ENCODE data around the gene DCAF10. TPM values are rescaled to one million over a fixed set of nuclear protein-coding genes. Genes with fewer than 3 reads are reported as not detected.

Gene DCAF10
- total and polyA plus RNA-seq, 10 of the 15 experiments (the other 5 are each of a cell fraction or from before 2014, with no cell fraction given): 3.9 to 21.7 (median 9.8) TPM

- TF ChIP-seq ESRRA (IDR thresholded peaks at IDR 0.05; ENCODE audit: low read length): no peak
- TF ChIP-seq, protein P1, sequence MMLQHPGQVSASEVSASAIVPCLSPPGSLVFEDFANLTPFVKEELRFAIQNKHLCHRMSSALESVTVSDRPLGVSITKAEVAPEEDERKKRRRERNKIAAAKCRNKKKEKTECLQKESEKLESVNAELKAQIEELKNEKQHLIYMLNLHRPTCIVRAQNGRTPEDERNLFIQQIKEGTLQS (IDR thresholded peaks at IDR 0.05; ENCODE audit: borderline replicate concordance, extremely low read depth, low read depth, low read length): no peak
Measured at GRCh38 chr9:37778534-37778933, 22.1 kb upstream of the DCAF10 start (continued).

- TF ChIP-seq RCOR1 (conservative IDR thresholded peaks at IDR 0.05; ENCODE audit: low read depth, low read length) (no peak), SREBF1 (IDR thresholded peaks at IDR 0.05; ENCODE audit: low read length) (no peak), MEF2B (IDR thresholded peaks at IDR 0.05; ENCODE audit: partially characterized antibody, poor library complexity, severe bottlenecking) (no peak), CEBPZ (IDR thresholded peaks at IDR 0.05; ENCODE audit: low read depth, low read length) (no peak), NR2C1 (IDR thresholded peaks at IDR 0.05) (no peak), ZZZ3 (IDR thresholded peaks at IDR 0.05; ENCODE audit: control insufficient read depth, insufficient read length, low read depth) (no peak), TCF7 (IDR thresholded peaks at IDR 0.05; ENCODE audit: borderline replicate concordance) (no peak), ATF2 (IDR thresholded peaks at IDR 0.05; ENCODE audit: low read length) (no peak)
- TF ChIP-seq, protein P2, sequence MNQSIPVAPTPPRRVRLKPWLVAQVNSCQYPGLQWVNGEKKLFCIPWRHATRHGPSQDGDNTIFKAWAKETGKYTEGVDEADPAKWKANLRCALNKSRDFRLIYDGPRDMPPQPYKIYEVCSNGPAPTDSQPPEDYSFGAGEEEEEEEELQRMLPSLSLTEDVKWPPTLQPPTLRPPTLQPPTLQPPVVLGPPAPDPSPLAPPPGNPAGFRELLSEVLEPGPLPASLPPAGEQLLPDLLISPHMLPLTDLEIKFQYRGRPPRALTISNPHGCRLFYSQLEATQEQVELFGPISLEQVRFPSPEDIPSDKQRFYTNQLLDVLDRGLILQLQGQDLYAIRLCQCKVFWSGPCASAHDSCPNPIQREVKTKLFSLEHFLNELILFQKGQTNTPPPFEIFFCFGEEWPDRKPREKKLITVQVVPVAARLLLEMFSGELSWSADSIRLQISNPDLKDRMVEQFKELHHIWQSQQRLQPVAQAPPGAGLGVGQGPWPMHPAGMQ (IDR thresholded peaks at IDR 0.05; ENCODE audit: borderline replicate concordance): no peak
- RAD21 ChIA-PET (ENCODE audit: unreplicated experiment): interaction anchor here (0.8 to 2.7 kb wide), 6 partner anchors 14 to 209 kb away, joined by 3 to 11 read pairs (median 3); partner anchors contain the start of genes DCAF10 and SLC25A51
- POLR2A ChIA-PET: interaction anchor here (0.6 to 2.4 kb wide), 5 partner anchors 9 to 53 kb away, joined by 3 to 10 read pairs (median 7); partner anchors contain the start of gene DCAF10
- WGBS (ENCODE audit: insufficient coverage, insufficient replicate concordance, low lambda C conversion rate, missing lambda C conversion rate): 0% methylated on average over 6 of the region's 6 CpGs
- in situ Hi-C loops (cut with MboI): no loop called here
- peak overlapping the region; percentile 77 for H3K4me3 ChIP-seq
- H4K20me1 ChIP-seq (ENCODE audit: control insufficient read depth, insufficient read depth): no peaks in the 10 kb centered on the region
- no peaks in the 10 kb centered on the region for H3K9me3 ChIP-seq (replicated peaks; ENCODE audit: control insufficient read depth, insufficient read depth, low read length)
- SMC1A ChIA-PET (ENCODE audit: uncharacterized antibody, unreplicated experiment): interaction anchor here (1.0 kb wide), 2 partner anchors 10 to 118 kb away, joined by 3 to 4 read pairs; no protein-coding TSS in a partner anchor
- H3K36me3 ChIP-seq (ENCODE audit: control insufficient read depth in 2 of 2, insufficient read depth in 2 of 2, low read length in 1 of 2): peaks cover 0 to 8% of the 10 kb centered on the region in 2 experiments; a peak in 2 of 4 replicates
- H3K9ac ChIP-seq (ENCODE audit: control insufficient read depth, insufficient read depth, low read length): peak overlapping the region; percentile 89
- H3K27me3 ChIP-seq (replicated peaks in 1 of 2; ENCODE audit: control insufficient read depth in 2 of 2, insufficient read depth in 2 of 2, low read length in 1 of 2): no peaks in the 10 kb centered on the region
- no peaks in the 10 kb centered on the region for H3K4me1 ChIP-seq (ENCODE audit: control insufficient read depth, insufficient read depth, low read length)
- DNase-seq (ENCODE audit: low read depth, low spot score): no peak
- CTCF ChIA-PET: interaction anchor here (1.0 to 2.5 kb wide), 6 partner anchors 10 to 119 kb away, joined by 3 to 13 read pairs (median 4); partner anchors contain the start of gene DCAF10
- FAIRE-seq: no peak
- peak overlapping the region; percentile 71 for H3K4me2 ChIP-seq (ENCODE audit: control insufficient read depth, insufficient read depth)
- ATAC-seq: no peak; the same call in 2 of the 3 replicates
- peaks cover 34% of the 10 kb centered on the region for H3K79me2 ChIP-seq (ENCODE audit: control insufficient read depth, insufficient read depth, low read length)
- peak overlapping the region; percentile 88 for H3K27ac ChIP-seq (ENCODE audit: control insufficient read depth, insufficient read depth)
- BruUV-seq (replicated peaks): TSS peak; percentile 43
- intact Hi-C loops (cut with micrococcal nuclease; ENCODE audit: unreplicated experiment): loop anchor here (2.0 to 10.0 kb wide), 3 partner anchors 17 to 299 kb away; partner anchors contain the start of genes DCAF10 and POLR1E
- peak overlapping the region; percentile 95 for H2AFZ ChIP-seq (ENCODE audit: control insufficient read depth, low read depth, low read length)
Measured at GRCh38 chr9:37784291-37784615, 16.3 kb upstream of the DCAF10 start.

Data from GM12878 (cell line).